GM12878 (cell line): Measurements from ENCODE around the gene IVL. TPM values are rescaled to one million over a fixed set of nuclear protein-coding genes. Genes with fewer than 3 reads are reported as not detected.

Source experiments
- ATAC-seq: fragments of 200-7000 bp; cut with Tn5 transposase; 3 replicates; pipeline ENCODE4 v1.9.1; 2020; ENCODE audit warnings: mild to moderate bottlenecking, moderate library complexity
- BruUV-seq: library from RNA; stranded (reverse); fragments of 400-500 nt; replicated peaks from 2 replicates; lab custom pipeline; 2021; lab: Mats Ljungman, UMichigan
- CTCF ChIA-PET: fragments of 300-600 bp; sonication (Branson Sonifier 250); formaldehyde crosslinking; extraction: SDS; loops from one replicate; lab custom pipeline; 2021; ENCODE audit warnings: inconsistent platforms; lab: Yijun Ruan, JAX
- POLR2A ChIA-PET: fragments of 350-600 bp; formaldehyde crosslinking; extraction: SDS; loops from one replicate; lab custom pipeline; 2021; ENCODE audit warnings: inconsistent platforms; lab: Charles Lee
- RAD21 ChIA-PET: fragments of 300-600 bp; sonication (Branson Sonifier 250); formaldehyde crosslinking; loops from one replicate; lab custom pipeline; 2023; ENCODE audit warnings: antibody characterized with exemption; ENCODE audit not compliant: unreplicated experiment; lab: Charles Lee
- SMC1A ChIA-PET: fragments of 300-600 bp; sonication (Branson Sonifier 250); formaldehyde crosslinking; loops from one replicate; lab custom pipeline; 2023; ENCODE audit not compliant: unreplicated experiment, uncharacterized antibody; lab: Charles Lee
- DNase-seq: peaks from one replicate; pipeline ENCODE4 v3.0.0-alpha.2; 2011; ENCODE audit warnings: low read depth, low spot score
- FAIRE-seq: peaks from 3 replicates; lab custom pipeline; 2011; peaks lifted over from hg19 to GRCh38; lab: Jason Lieb, UNC
- H2AFZ ChIP-seq: 2 replicates; pipeline ENCODE4 v1.6.0; 2011; ENCODE audit warnings: low read depth, low read length, control low read depth; ENCODE audit not compliant: control insufficient read depth
- H3K27ac ChIP-seq: 2 replicates; pipeline ENCODE4 v1.5.1; 2011; ENCODE audit warnings: control low read depth; ENCODE audit not compliant: control insufficient read depth, insufficient read depth
- H3K27me3 ChIP-seq, 2 experiments: replicated peaks in 1 of 2; 2 replicates each; pipeline versions ENCODE4 v1.6.0 to v1.6.1; 2011; ENCODE audit warnings: low read length in 1 of 2; ENCODE audit not compliant: control insufficient read depth in 2 of 2, insufficient read depth in 2 of 2
- H3K36me3 ChIP-seq, 2 experiments: 2 replicates each; pipeline ENCODE4 v1.5.1; 2011; ENCODE audit warnings: low read length in 1 of 2; ENCODE audit not compliant: control insufficient read depth in 2 of 2, insufficient read depth in 2 of 2
- H3K4me1 ChIP-seq: 2 replicates; pipeline ENCODE4 v1.6.1; 2011; ENCODE audit warnings: mild to moderate bottlenecking, low read length, moderate library complexity, mixed read lengths; ENCODE audit not compliant: control insufficient read depth, insufficient read depth
- H3K4me2 ChIP-seq: 2 replicates; pipeline ENCODE4 v1.6.0; 2011; ENCODE audit warnings: control low read depth; ENCODE audit not compliant: control insufficient read depth, insufficient read depth
- H3K4me3 ChIP-seq: fragments of 200-600 bp; sonication (generic); 2 replicates; pipeline ENCODE4 v1.5.1; 2016
- H3K79me2 ChIP-seq: 2 replicates; pipeline ENCODE4 v1.6.0; 2011; ENCODE audit warnings: low read length; ENCODE audit not compliant: control insufficient read depth, insufficient read depth
- H3K9ac ChIP-seq: 2 replicates; pipeline ENCODE4 v1.8.0; 2011; ENCODE audit warnings: low read length, control low read depth, mixed read lengths; ENCODE audit not compliant: control insufficient read depth, insufficient read depth
- H3K9me3 ChIP-seq: replicated peaks from 3 replicates; pipeline ENCODE4 v1.5.1; 2011; ENCODE audit warnings: mild to moderate bottlenecking, low read length; ENCODE audit not compliant: control insufficient read depth, insufficient read depth
- H4K20me1 ChIP-seq: 2 replicates; pipeline ENCODE4 v1.6.0; 2011; ENCODE audit not compliant: control insufficient read depth, insufficient read depth
- CREM ChIP-seq: IDR thresholded peaks from 2 replicates; pipeline ENCODE4 v1.6.1; 2014; ENCODE audit warnings: antibody characterized with exemption, low read depth
- HCFC1 ChIP-seq: fragments of 150-350 bp; IDR thresholded peaks from 2 replicates; pipeline ENCODE4 v1.6.1; 2014; ENCODE audit warnings: low read length
- PML ChIP-seq: IDR thresholded peaks from 2 replicates; pipeline ENCODE4 v1.6.1; 2012; ENCODE audit warnings: low read length, inconsistent platforms
- RB1 ChIP-seq: fragments of 450-650 bp; formaldehyde crosslinking; IDR thresholded peaks from 2 replicates; pipeline ENCODE4 v1.6.1; 2017; ENCODE audit warnings: mild to moderate bottlenecking, borderline replicate concordance
- ZNF217 ChIP-seq: fragments of 450-650 bp; IDR thresholded peaks from 2 replicates; pipeline ENCODE4 v1.6.1; 2017; ENCODE audit warnings: antibody characterized with exemption, mild to moderate bottlenecking
- WGBS: methylation state at CpG from one replicate; pipeline ENCODE4 v1.1.6; 2016; ENCODE audit warnings: low lambda C conversion rate; ENCODE audit not compliant: insufficient replicate concordance, insufficient coverage; ENCODE audit errors: missing lambda C conversion rate; 5-methylcytosine and 5-hydroxymethylcytosine counted together
- in situ Hi-C: fragments of 300-500 bp; cut with MboI; formaldehyde crosslinking; loops from 9 replicates; pipeline ENCODE4 v1.14.3; 2018; ENCODE audit warnings: mixed read lengths
- intact Hi-C: fragments of 100-400 bp; cut with micrococcal nuclease; formaldehyde crosslinking; loops from one replicate; pipeline ENCODE4 v1.14.2; 2022; ENCODE audit not compliant: unreplicated experiment
- polyA plus RNA-seq, 11 experiments: library from polyadenylated mRNA; depleted of rRNA in 4 of 11; unstranded in 6 of 11; stranded (reverse) in 5 of 11; fragments of >200 nt; fragmentation: Nextera tagmentation in 4 of 11; fragmentation: Illumina TruSeq in 1 of 11; extraction: Ambion mirVana in 4 of 11; extraction: Trizol in 1 of 11; gene quantifications; 1 replicate in 1 of 11; 2 replicates in 10 of 11; pipeline versions ENCODE4 v1.2.1 to v1.2.3, GENCODE V29; 2011 to 2016; ENCODE audit warnings: inconsistent platforms in 2 of 11, missing spikeins in 2 of 11, low read depth in 1 of 11
- total RNA-seq, 4 experiments: library from RNA; depleted of rRNA in 3 of 4; stranded (reverse); fragments of >200 nt in 3 of 4; fragmentation: Illumina TruSeq in 1 of 4; extraction: Trizol in 1 of 4; gene quantifications; 2 replicates each; pipeline versions ENCODE4 v1.2.1 to v1.2.3, GENCODE V29; 2013 to 2021

The IVL gene
- total and polyA plus RNA-seq, 10 of the 15 experiments (the other 5 are each of a cell fraction or from before 2014, with no cell fraction given): 1.4 to 20.3 (median 13.4) TPM

- in situ Hi-C loops: no loop called here
- Histone ChIP-seq H2AFZ (no peak overlapping the region; the same call in none of the 2 replicates), H3K4me1 (peaks cover 38% of the 10 kb centered on the region), H3K4me2 (no peak overlapping the region), H3K9me3 (no peaks in the 10 kb centered on the region), H4K20me1 (no peaks in the 10 kb centered on the region), H3K4me3 (no peak overlapping the region), H3K36me3 (no peaks in the 10 kb centered on the region), H3K27me3 (no peaks in the 10 kb centered on the region), H3K9ac (no peak overlapping the region), H3K79me2 (no peaks in the 10 kb centered on the region), H3K27ac (peak overlapping the region; percentile 39; the same call in 1 of the 2 replicates)
- intact Hi-C loops: no loop called here
- 100% methylated on average over 1 of the region's 1 CpG for WGBS
- ChIA-PET RAD21 (interaction anchor here (1.1 to 1.8 kb wide), 2 partner anchors 12 to 24 kb away, joined by 3 to 5 read pairs; partner anchors contain the start of gene IVL), SMC1A (interaction anchor here (0.8 kb wide), 2 partner anchors 20 to 25 kb away, joined by 3 read pairs; no protein-coding TSS in a partner anchor), CTCF (interaction anchor here (1.0 to 1.7 kb wide), 4 partner anchors 14 to 396 kb away, joined by 3 to 5 read pairs (median 4); no protein-coding TSS in a partner anchor), POLR2A (interaction anchor here (0.6 kb wide), 1 partner anchor 613 kb away, joined by 4 read pairs; no protein-coding TSS in a partner anchor)
- no TSS peak for BruUV-seq
- ATAC-seq: peak; percentile 41
- DNase-seq: no peak
- no peak for FAIRE-seq
- 0 out of 2 replicates have a peak, but pooled peaks have one; percentile 5 for TF ChIP-seq CREM
- TF ChIP-seq ZNF217: no peak
- no peak for TF ChIP-seq PML
Observed at GRCh38 chr1:152884506-152884905, 23.8 kb upstream of the IVL start.

- BruUV-seq: no TSS peak
- Histone ChIP-seq H3K36me3 (no peaks in the 10 kb centered on the region), H3K4me1 (peaks cover 32% of the 10 kb centered on the region), H3K9me3 (no peaks in the 10 kb centered on the region), H3K9ac (no peak overlapping the region), H3K4me3 (no peak overlapping the region), H3K27ac (no peak overlapping the region), H2AFZ (no peak overlapping the region; the same call in 1 of the 2 replicates), H3K79me2 (no peaks in the 10 kb centered on the region), H3K4me2 (no peak overlapping the region), H3K27me3 (no peaks in the 10 kb centered on the region), H4K20me1 (no peaks in the 10 kb centered on the region)
- RAD21 ChIA-PET: no interaction called here
- in situ Hi-C loops: no loop called here
- intact Hi-C loops: no loop called here
- no peak for ATAC-seq
- TF ChIP-seq HCFC1 (no peak), RB1 (no peak)
- POLR2A ChIA-PET: no interaction called here
- no peak for FAIRE-seq
- WGBS: 41% methylated on average over 4 of the region's 4 CpGs
- SMC1A ChIA-PET: interaction anchor here (0.8 kb wide), 1 partner anchor 20 kb away, joined by 3 read pairs; no protein-coding TSS in a partner anchor
- CTCF ChIA-PET: interaction anchor here (1.0 to 1.7 kb wide), 3 partner anchors 15 to 396 kb away, joined by 3 to 4 read pairs (median 3); no protein-coding TSS in a partner anchor
- DNase-seq: no peak
Observed at GRCh38 chr1:152884966-152885624, 23.3 kb upstream of the IVL start.
